Omental fat pad (tissue), 4 donors: ENCODE results near the gene HSPE1. TPM values are rescaled to one million over a fixed set of nuclear protein-coding genes. Genes with fewer than 3 reads are reported as not detected.

Source experiments
- ATAC-seq: fragments of 150-250 bp; one replicate; pipeline ENCODE4 v1.9.1; 2016; ENCODE audit warnings: mild to moderate bottlenecking, moderate library complexity; ENCODE audit not compliant: low FRiP score
- DNase-seq: peaks from one replicate; pipeline ENCODE4 v3.0.0-alpha.2; 2019; ENCODE audit warnings: low spot score
- total RNA-seq, 4 donors: library from RNA; depleted of rRNA; stranded (reverse); fragments of >200 nt; gene quantifications; one replicate each; pipeline ENCODE4 v1.1.0, GENCODE V29; 2016
- TF ChIP-seq, protein P1 (sequence below), 3 donors: fragments of 450-650 bp; IDR thresholded peaks; one replicate each; pipeline ENCODE4 v1.5.1; 2016 to 2017; ENCODE audit warnings: antibody characterized with exemption in 3 of 3, mild to moderate bottlenecking in 3 of 3, moderate library complexity in 2 of 3

Gene HSPE1
- total RNA-seq, 4 donors from 2014 or later = 86.5 to 352 (median 177) TPM

DNA sequence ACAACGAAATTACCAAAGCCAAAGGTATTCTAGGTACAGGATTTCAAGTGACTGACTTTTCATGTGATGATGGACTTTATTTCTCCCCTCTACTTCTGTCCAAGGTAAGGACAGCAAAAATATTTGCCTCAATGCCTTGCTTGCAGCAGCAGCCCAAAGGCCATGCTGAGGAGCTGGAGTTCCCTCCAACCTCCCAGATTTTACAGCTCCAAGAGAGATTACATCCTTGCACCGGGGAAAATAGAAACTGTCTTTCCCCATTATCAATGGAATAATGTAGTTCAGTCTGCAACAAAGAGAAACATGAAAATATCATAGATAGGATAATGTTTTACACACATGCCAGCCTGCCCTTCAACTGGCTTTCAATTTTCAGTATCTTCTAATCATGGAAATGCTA, 14.0 kb upstream of the HSPE1 start:
- TF ChIP-seq, protein P1, sequence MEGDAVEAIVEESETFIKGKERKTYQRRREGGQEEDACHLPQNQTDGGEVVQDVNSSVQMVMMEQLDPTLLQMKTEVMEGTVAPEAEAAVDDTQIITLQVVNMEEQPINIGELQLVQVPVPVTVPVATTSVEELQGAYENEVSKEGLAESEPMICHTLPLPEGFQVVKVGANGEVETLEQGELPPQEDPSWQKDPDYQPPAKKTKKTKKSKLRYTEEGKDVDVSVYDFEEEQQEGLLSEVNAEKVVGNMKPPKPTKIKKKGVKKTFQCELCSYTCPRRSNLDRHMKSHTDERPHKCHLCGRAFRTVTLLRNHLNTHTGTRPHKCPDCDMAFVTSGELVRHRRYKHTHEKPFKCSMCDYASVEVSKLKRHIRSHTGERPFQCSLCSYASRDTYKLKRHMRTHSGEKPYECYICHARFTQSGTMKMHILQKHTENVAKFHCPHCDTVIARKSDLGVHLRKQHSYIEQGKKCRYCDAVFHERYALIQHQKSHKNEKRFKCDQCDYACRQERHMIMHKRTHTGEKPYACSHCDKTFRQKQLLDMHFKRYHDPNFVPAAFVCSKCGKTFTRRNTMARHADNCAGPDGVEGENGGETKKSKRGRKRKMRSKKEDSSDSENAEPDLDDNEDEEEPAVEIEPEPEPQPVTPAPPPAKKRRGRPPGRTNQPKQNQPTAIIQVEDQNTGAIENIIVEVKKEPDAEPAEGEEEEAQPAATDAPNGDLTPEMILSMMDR (IDR thresholded peaks at IDR 0.05) = no peak
- no peak for ATAC-seq
- DNase-seq = no peak

DNA sequence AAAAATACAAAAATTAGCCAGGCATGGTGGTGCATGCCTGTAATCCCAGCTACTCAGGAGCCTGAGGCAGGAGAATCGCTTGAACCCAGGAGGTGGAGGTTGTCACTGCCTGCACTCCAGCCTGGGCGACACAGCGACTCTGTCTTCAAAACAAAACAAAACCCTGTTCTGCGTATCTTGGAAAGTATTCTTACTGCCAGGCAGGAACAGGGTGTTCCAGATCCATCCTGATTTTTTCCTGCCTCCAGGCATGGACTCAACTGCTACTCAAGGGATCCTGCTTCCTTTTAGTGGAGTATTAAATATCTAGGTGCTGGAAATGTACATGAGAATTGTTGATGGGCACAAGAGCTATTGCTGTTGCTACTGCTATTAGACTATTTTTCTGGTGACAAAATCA, 12.8 kb upstream of the HSPE1 start:
- TF ChIP-seq, protein P1 (IDR thresholded peaks at IDR 0.05) = no peak
- DNase-seq = no peak
- no peak for ATAC-seq

DNA sequence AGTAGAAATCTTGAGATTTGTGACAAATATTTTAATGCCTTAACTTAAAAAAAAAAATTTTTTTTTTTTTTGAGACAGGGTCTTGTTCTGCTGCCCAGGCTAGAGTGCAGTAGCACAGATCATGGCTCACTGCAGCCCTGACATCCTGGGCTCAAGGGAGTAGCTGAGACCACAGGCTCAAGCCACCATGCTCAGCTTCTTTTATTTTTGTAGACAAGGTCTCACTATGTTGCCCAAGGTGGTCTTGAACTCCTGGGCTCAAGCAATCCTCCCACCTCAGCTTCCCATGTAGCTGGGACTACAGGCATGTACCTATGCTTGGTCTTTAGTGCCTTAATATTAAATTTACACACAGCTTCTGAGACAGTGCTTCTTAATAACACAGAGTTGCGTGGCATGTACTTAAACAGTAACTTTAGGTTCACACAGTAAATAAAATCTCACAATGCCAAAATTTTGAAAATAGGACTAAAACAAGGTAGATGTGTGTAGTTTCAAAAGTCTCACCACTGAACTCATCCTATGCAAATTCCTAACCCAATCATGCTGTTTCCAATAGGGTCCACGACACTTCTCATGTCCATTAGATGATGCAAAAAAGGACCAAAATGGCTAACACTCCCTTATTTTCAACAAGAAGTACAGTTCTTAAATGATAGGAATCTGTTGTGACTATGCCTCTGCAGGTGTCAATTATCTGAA, 4.6 kb upstream of the HSPE1 start:
- ATAC-seq (no peak), DNase-seq (no peak)
- TF ChIP-seq, protein P1 (IDR thresholded peaks at IDR 0.05) = no peak

DNA sequence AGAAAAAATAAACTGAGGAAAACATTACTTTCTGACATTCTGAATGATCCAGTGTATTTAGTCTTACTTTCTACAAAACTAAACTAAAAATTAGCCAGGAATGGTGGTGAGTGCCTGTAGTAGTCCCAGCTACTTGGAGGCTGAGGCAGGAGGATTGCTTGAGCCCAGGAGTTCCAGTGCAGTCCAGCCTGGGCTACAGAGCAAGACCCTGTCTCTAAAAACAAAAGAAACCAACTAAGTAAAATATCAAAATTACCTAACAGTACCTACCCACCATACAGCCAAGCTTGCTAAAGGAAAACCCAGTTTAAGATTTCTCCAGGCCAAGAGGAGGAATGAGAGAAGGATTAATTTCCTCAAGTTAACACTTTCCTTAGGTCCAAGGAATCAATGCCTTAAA, 3.5 kb upstream of the HSPE1 start:
- TF ChIP-seq, protein P1 (IDR thresholded peaks at IDR 0.05) = no peak
- DNase-seq = no peak
- ATAC-seq = no peak

DNA sequence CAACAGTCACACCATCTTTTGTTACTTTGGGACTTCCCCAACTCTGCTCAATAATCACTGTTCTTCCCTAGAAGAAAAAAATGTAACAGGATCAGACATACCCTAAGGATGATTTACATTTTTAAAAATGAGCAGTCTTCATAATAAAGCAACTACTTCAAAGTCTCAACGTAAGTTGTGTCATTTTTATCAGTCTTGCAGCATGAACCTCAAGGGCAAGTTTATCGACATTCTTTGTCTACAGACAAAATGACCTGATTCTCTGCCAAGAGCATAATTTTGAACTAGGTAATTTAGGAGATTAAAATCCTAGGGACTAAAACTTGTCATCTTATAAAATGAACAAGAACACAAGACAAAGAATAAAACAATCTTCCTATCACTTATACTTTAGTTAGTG, 2.9 kb upstream of the HSPE1 start:
- DNase-seq (no peak), ATAC-seq (no peak)
- TF ChIP-seq, protein P1 (IDR thresholded peaks at IDR 0.05) = no peak

DNA sequence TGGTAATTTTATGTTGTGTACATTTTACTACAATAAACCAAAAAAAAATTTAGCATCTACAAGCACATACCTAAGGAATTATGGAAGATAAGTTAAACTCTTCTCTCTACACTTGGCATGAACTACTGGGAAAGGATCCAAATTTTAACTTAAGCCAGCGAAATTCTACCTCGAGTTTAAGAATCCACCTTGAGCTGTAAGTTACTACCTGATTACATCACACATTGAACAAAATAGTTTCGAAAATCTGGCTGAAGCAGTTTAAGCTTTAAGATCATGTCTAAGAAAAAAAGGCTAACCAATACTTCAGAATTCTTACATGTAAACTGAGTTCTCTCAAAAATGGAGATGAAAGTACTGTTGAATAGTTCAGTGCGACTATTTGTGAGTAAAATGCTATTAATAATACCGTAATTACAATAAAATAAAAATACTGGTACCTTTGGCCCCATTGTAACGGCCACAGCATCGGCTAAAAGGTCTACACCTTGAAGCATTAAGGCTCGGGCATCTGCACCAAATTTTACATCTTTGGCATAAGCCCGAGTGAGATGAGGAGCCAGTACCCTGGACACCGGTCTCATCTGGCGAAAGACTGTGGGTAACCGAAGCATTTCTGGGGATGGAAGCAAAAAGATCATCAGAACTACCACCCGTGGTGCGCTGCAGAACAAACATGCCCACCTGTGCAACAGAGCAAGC, 1.8 kb upstream of the HSPE1 start:
- DNase-seq (no peak), ATAC-seq (no peak)
- TF ChIP-seq, protein P1 (IDR thresholded peaks at IDR 0.05) = no peak
